ENCODE measurements around the gene SPPL3. TPM values are rescaled to one million over a fixed set of nuclear protein-coding genes. Genes with fewer than 3 reads are reported as not detected.

SPPL3 gene
- total RNA-seq, 1 donor: 21.3 TPM

DNA sequence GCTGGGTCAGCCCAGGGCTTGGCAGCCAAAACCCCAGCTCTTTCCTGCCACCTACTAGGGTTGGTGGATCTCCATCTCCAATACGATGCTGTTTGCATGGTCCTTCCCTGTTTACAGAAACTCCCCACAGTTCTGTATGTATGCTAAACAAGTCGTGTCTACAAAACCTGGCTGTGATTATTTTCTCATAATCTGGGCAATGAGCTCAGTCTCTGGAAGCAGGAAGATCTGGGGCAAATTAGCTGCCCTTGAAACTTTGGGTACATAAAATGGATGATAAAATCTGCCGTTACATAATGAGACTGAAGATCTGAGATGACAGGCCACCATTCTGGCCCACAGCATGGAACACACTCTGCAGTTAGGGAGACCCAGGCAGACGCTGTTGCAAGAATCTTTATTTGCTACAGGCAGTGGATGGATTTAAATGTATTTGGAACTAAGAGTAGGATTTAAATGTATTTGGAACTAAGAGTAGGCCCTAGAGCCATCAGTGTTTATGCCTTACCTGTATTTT, 146.9 kb downstream of the SPPL3 start:
- no peak for DNase-seq (ENCODE audit: low read depth in 2 of 3, low spot score in 2 of 3)

DNA sequence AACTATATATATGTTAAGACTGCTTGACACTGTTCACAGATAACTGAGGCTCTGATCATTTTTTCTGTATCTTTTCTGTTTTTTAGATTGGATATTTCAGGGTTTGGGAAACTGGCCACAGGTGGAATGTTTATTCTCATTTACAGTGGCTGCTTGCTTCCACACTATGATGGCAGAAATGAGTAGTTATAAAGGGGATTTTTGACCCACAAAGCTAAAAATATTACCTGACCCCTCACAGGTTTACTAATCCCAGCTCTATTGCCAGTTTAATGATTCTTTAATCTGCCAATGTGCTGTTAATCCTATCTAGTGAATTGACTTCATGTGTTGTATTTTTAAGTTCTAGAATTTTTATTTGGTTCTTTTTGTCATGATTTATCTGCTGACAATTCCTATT, 148.9 kb downstream of the SPPL3 start:
- DNase-seq (ENCODE audit: low read depth in 2 of 3, low spot score in 2 of 3): no peak

DNA sequence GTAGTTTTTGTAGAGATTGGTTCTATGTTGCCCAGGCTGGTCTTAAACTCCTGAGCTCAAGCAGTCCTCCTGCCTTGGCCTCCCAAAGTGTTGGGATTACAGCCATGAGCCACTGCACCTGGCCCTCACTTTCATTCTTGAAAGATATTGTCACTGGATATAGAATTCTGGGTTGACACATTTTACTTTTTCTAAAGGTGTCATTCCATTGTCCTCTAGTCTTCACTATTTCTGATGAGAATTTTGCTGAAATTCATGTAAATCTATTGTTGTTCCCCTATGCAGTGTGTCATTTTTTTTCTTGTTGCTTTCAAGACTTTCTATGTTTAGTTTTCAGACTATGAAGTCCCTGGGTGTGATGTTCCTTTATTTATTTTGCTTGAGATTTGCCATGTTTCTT, 149.4 kb downstream of the SPPL3 start:
- DNase-seq (ENCODE audit: low read depth in 2 of 3, low spot score in 2 of 3): no peak

DNA sequence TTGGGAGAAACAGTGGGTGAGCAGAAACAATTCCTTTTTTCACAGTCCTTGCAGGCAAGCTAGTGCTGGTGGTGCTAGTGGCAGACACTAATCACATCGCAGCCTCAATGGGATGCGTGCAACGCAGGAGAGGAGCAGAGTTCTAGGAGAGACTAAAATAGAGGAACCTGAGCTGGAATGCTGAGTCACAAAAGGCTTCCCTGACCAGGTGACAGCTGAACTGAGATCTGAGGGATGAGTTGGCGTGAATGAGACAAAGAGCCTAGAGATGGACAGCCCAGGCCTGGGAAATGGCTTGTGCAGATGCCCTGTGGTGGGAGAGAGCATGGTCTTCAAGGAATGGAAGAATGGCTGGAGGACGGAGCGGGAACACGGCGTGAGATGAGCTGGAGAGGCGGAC, 152.8 kb downstream of the SPPL3 start:
- peak in 1 of 3 donors; percentile 15 for DNase-seq (ENCODE audit: low read depth in 2 of 3, low spot score in 2 of 3)

DNA sequence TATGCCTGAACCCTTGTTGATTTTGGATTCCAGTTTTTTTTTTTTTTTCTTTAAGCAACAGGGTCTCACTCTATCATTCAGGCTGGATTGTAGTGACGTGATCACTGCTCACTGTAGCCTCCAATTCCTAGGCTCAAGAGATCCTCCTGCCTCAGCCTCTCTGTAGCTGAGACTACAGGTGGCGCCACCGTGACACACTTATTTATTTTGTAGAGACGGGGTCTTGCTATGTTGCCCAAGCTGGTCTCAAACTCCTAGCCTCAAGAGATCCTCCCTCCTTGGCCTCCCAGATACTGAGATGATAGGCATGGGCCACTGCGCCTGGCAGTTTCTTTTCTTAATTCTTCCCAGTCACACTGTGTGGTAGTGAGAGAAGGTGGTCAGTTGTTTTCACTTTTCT, 153.4 kb downstream of the SPPL3 start:
- DNase-seq (ENCODE audit: low read depth in 2 of 3, low spot score in 2 of 3): no peak

DNA sequence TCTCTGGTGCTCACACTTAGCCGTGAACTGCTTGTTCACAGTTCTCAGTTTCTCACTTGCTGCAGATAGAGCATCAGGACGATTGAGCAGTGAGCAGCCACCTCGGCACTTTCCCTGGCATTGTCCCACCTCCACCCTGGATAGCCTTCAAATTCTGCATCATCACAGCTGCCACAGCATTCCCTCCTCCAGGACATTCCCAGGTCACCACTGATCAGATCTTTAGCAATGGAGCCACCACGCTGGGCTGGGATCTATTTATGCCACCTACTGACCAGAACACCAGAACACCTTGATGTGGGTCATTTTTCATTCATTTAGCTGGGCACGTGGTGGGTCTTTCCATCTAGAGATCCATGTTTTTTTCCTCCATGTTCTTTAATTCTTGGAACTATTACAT, 154.9 kb downstream of the SPPL3 start:
- no peak for DNase-seq (ENCODE audit: low read depth in 2 of 3, low spot score in 2 of 3)

DNA sequence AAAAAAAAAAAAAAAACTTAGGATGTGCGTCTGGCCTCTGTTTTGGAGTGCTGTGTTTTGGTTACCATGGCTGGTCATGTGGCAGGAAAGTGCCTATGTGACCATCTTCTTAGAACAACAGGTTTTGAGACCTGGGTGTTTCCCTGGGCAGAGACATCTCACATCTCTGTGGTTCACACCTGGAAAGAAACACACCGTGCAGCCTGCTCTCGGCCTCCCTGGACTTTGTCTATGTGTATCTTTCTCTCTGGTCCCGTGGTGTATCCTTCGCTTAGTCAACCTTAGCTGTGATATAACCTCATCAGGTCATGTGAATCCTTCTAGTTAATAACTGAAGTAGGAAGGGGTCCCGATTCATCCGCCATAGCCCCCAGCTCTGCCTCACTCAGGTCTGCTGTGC, 155.9 kb downstream of the SPPL3 start:
- DNase-seq (ENCODE audit: low read depth in 2 of 3, low spot score in 2 of 3): no peak

DNA sequence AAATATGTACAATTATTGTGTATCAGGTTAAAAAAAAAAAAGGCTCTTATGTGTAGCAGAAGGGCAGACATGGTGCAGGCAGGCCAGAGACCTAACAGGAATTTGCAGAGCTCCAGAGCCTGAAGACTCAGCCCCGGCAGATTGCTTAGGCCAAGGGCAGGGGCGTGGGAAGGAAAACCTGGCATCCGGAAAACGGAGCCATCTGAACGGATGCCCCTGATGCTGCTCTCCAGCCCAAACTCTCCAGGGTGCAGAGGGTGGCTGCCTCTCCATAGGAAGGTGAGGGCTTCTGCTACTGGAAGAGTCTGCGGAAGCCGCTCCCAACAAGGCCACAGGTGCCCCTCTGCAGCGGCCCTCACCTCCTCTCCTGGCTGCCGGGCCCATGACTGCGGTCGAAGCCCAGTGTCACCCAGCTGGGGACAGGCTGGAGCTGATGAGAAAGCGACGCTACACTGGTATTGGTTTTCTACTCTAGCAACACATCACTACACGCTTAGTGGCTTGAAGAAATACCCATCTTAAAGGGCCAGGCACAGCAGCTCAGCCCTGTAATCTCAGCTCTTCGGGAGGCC, 159.2 kb downstream of the SPPL3 start:
- DNase-seq (ENCODE audit: low read depth in 2 of 3, low spot score in 2 of 3): no peak

DNA sequence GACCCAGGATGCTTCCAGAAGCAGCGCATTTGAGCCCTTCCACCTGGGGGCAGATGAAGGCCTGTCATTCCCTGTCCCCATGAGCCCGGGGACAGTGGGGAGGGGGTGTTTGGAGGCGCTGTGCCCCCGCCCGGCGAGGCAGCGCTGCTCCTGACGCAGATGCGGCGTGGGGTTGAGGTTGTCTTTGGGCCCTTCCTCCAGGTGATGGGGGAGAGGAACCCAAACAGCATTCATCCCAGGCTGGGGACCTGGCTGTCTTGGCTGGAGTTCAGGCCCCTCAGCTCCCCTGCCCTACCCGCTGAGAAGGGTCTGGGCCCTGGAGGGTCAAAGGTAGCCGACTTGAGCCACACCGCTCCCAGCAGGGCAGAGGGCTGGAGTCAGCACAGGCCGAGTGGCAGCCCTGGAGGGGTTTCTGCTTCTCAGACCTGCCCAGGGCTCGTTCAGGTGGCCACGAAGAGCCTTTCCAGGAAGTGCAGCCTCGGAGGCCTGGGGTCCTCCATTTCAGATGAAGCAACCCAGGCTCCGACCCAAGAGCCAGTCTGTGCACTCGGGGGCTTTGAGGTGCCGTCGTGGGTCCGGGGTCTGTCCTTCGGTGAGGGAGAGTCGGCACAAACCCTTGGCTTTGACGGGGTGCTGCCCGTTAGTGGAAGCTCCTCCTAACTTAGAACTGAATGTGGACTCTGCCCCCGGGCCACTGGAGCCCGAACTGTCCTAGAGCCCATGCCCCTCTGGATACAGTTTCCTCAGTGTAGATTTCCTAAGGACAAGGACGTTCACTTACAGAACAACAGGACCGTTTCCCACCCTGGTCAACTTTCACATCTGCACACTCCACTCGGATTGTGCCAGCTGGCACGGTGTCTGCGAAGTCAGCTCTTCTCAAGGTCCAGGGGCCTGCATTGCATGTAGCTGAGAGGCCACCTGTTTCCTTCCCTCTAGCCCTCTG, 162.4 kb downstream of the SPPL3 start:
- DNase-seq (ENCODE audit: low read depth in 2 of 3, low spot score in 2 of 3): no peak

DNA sequence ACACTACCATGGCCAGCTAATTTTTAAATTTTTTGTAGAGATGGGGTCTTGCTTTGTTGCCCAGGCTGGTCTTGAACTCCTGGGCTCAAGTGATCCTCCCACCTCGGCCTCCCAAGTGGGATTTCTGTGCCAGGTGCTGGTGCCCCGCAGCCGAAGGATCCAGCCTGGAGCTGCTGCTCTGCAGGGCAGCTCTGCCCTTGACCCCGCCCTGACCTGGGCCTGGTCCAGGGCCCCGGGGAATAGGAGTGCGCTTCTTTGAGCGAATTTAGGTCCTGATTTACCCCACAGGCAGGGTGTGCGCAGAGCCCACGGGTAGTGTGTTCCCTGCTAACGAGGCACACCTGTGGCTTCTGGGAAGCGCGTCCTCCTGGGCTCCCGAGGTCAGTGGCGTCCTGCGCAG, 163.3 kb downstream of the SPPL3 start:
- DNase-seq (ENCODE audit: low read depth in 2 of 3, low spot score in 2 of 3): no peak

DNA sequence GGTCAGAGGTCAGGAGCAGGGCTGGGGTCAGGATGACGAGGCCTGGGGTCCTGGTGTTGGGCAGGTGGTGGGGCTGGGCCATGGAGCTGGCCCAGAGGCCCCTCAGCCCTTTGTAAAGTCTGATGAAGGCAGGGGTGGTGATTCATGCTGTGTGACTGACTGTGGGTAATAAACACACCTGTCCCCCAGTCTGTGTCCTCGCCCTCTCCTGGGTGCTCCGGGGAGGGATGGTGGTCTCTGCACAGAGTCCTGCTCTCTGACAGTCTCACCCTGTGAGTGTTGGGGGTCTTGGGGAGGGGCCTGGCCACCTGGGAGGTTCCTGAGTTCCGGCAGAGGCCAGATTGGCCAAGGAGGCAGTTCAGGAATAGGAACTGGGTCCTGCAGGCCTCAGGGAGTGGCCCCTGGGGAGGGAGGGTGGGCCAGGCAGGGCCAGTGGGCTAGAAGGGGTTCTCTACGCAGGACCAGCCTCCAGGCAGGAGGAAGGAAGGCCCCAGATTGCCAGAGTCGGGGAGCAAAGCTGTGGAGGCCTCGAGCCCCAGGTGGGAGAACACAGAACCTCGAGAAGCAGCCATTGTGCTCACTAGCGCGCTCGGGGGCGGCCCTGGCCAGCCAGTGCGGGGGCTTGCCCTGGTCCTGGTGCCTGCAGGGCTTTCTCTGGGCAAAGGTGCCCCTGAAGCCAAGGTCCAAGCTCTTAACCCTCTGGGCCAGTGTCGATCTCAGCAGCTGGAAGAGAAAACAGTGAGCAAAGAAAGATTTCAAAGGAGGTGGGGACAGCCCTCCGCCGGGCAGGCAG, 164.1 kb downstream of the SPPL3 start:
- DNase-seq (ENCODE audit: low read depth in 2 of 3, low spot score in 2 of 3): no peak

DNA sequence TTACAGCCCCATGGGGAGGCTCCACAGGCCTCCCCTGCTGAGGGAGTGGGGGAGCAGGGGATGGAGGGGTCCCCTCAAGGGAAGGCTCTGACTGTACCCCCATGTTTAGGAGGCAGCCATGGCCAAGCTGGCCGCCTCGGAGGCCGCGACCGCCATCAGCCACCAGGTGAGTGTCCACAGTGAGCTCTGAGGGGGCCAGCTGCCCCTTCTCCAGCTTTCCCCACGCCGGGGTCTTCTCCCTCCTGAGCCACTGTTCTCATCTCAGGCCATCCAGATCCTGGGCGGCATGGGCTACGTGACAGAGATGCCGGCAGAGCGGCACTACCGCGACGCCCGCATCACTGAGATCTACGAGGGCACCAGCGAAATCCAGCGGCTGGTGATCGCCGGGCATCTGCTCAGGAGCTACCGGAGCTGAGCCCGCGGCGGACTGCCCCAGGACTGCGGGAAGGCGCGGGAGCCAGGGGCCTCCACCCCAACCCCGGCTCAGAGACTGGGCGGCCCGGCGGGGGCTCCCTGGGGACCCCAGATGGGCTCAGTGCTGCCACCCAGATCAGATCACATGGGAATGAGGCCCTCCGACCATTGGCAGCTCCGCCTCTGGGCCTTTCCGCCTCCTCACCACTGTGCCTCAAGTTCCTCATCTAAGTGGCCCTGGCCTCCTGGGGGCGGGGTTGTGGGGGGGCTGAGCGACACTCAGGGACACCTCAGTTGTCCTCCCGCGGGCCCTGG, 165.0 kb downstream of the SPPL3 start:
- no peak for DNase-seq (ENCODE audit: low read depth in 2 of 3, low spot score in 2 of 3)

DNA sequence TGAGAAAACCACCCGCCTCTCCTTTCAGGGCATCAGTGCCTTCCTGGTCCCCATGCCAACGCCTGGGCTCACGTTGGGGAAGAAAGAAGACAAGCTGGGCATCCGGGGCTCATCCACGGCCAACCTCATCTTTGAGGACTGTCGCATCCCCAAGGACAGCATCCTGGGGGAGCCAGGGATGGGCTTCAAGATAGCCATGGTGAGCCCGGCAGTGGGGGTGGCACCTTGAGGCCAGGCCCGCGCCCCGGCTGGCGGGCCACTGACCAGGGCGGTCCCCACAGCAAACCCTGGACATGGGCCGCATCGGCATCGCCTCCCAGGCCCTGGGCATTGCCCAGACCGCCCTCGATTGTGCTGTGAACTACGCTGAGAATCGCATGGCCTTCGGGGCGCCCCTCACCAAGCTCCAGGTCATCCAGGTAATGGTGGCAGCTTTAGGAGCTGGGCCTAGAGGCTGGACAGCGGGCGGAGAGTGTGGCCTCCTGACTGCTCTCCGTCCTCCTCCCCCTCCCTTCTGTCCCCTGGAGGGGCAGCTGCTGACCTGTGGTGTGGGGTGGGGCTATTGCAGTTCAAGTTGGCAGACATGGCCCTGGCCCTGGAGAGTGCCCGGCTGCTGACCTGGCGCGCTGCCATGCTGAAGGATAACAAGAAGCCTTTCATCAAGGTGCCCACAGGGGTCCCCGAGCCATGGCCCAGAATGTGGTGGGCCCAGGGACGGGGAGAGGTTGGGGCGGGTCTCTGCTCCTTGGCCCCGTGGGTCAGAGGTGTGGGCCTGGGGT, 165.7 kb downstream of the SPPL3 start:
- no peak for DNase-seq (ENCODE audit: low read depth in 2 of 3, low spot score in 2 of 3)

DNA sequence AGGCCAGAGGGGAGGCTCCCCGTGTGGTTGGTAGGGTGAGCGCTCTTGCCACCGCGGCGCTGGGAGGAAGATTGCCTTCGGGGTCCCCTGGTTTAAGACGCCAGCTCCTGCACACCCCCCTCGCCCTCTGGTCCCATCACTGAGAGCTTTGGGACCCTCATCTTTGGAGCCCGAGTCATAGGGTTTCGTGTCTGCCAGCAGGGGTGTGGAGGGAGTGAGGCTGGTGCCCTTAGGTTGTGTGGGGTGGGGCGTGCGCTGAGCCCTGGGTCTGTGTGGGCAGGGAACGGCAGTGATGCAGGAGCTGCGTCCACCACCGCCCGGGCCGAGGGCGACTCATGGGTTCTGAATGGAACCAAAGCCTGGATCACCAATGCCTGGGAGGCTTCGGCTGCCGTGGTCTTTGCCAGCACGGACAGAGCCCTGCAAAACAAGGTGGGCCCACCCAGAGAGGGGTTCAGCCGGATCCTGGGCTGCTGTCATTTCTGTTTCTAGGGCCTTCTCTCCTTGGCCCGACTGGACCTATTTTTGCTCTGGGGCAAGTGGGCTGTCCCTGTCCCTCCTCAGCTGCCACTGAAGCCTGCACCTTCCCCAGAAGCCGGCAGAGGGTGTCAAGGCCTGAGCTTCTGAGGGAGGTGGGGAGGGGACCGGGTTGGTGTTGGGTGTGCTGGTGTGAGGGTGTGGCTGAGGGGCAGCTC, 166.5 kb downstream of the SPPL3 start:
- no peak for DNase-seq (ENCODE audit: low read depth in 2 of 3, low spot score in 2 of 3)

DNA sequence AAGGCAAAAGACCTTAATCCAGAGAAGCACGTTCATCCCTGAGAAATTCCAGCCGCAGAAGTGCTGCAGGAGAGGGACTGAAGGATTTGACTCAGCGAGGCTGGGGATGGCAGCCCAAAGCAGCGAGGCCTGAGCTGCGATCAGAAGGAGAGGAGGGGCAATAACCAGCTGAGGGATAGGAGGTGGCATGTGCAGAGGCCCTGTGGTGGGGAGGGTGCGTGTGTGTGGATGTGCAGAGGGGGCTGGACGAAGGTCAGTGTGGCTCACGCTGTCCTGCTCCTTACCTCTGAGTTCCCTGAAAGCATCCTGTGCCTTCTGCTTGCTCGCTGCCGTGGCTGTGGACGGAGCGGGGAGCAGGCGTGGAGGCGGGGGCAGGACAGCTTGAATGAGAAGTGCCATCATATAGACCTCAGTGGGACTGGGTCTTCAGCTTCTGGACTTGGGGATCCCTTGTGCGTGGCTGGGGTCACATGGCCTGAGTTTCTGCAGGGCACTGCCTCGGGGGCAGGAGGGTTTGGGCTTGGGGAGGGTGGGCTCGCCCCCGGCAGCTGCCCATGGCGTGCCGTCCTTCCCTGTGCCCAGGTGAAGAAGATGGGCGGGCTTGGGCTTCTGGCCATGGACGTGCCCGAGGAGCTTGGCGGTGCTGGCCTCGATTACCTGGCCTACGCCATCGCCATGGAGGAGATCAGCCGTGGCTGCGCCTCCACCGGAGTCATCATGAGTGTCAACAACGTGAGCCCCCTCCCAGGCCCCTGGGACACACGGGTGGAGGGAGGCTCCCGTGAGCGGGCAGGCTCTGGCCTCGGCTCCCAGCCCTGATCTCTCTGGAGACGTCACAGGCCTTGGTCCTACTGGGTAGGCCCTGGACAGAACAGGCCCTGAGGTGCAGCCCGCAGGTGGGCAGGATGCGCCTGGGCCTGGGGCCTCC, 167.5 kb downstream of the SPPL3 start:
- DNase-seq (ENCODE audit: low read depth in 2 of 3, low spot score in 2 of 3): no peak

DNA sequence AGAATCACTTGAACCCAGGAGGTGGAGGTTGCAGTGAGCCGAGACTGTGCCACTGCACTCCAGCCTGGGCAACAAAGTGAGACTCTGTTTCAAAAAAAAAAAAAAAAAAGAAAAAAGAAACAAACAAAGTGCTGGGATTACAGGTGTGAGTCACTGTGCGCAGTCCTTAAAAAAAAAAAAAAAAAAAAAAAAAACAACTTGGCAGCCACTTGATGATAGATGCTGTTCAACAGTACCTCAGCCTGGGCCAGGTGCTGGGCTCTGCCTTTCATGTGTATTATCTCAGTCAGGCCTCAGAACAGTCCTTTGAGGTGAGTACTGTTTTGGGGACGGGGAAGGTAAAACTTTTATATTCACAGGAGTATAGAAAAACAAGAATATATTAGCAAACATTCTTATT, 169.0 kb downstream of the SPPL3 start:
- DNase-seq (ENCODE audit: low read depth in 2 of 3, low spot score in 2 of 3): no peak

DNA sequence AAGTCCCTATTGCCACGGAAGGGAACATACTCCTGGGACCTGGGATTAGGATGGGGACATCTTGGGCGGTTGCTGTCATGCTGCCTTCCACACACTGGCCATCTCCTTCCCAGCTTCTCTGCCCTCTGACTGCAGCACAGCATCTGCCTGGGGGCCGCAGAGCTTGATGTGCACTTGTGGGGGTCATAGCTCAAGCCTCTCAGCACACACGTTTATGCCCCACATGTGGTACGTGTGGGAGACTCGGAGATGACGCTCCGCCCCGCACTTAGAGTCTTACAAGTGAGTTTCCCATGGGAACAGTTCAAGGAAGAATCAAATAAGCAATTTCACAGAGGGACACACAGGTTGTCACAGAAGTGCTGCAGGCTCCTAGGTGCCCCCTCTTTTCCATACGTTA, 169.9 kb downstream of the SPPL3 start:
- no peak for DNase-seq (ENCODE audit: low read depth in 2 of 3, low spot score in 2 of 3)

DNA sequence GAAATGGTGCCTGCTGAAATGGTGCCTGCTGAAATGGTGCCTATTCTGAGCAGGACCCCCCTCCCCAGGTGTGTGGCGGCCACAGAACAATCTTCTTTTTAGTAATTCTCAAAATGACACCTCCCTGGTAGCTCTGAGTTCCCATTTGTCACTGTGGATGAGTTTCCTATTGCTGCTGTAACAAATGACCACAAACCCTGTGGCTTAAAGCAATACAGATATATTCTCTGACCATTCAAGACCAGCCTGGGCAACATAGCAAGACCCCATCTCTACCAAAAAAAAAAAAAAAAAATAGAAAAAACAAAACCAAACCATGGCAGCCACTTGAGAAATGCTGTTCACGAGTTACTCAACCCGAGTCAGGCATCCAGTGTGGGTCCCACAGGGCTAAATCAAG, 170.6 kb downstream of the SPPL3 start:
- DNase-seq (ENCODE audit: low read depth in 2 of 3, low spot score in 2 of 3): no peak

Measured in hematopoietic multipotent progenitor cell (in vitro differentiated cells).